Large intestine (tissue), 3 donors: ENCODE measurements around the gene SCGB3A1. TPM values are rescaled to one million over a fixed set of nuclear protein-coding genes. Genes with fewer than 3 reads are reported as not detected.

ENCODE experiments used
- DNase-seq, 2 donors: peaks; one replicate each; pipeline versions ENCODE4 v3.0.0 to v3.0.0-alpha.2; 2013
- H3K27ac ChIP-seq: one replicate; pipeline ENCODE4 v1.5.1; 2013; ENCODE audit warnings: low read length
- H3K27me3 ChIP-seq: 2 replicates; pipeline ENCODE4 v1.6.1; 2013; ENCODE audit warnings: low read length; ENCODE audit not compliant: control insufficient read depth, insufficient read depth
- H3K36me3 ChIP-seq: 2 replicates; pipeline ENCODE4 v1.6.1; 2013; ENCODE audit warnings: low read length; ENCODE audit not compliant: control insufficient read depth, insufficient read depth
- H3K4me1 ChIP-seq: one replicate; pipeline ENCODE4 v1.6.1; 2013; ENCODE audit warnings: low read length; ENCODE audit not compliant: control insufficient read depth, insufficient read depth
- H3K4me3 ChIP-seq: one replicate; pipeline ENCODE4 v1.5.1; 2013; ENCODE audit warnings: low read length
- H3K9me3 ChIP-seq: one replicate; pipeline ENCODE4 v1.6.1; 2013; ENCODE audit warnings: mild to moderate bottlenecking, low read depth, low read length, moderate library complexity; ENCODE audit not compliant: control insufficient read depth
- WGBS: methylation state at CpG from one replicate; pipeline ENCODE4 v1.1.5; 2013; ENCODE audit warnings: low lambda C conversion rate; ENCODE audit not compliant: insufficient coverage; 5-methylcytosine and 5-hydroxymethylcytosine counted together
- polyA plus RNA-seq: library from polyadenylated mRNA; unstranded; fragments of 120-200 nt; gene quantifications from one replicate; pipeline ENCODE4 v1.2.1, GENCODE V29; 2013

SCGB3A1 gene
- polyA plus RNA-seq, 1 donor: 0.25 TPM

- no peaks in the 10 kb centered on the region for H3K27me3 ChIP-seq
- no peaks in the 10 kb centered on the region for H3K4me1 ChIP-seq
- no peaks in the 10 kb centered on the region for H3K9me3 ChIP-seq
- no peak overlapping the region for H3K27ac ChIP-seq
- DNase-seq: no peak
- no peak overlapping the region for H3K4me3 ChIP-seq
- WGBS: no CpG with 5 or more reads among the region's 10 CpGs
- H3K36me3 ChIP-seq: no peaks in the 10 kb centered on the region
Measured at GRCh38 chr5:180625125-180625790, 34.0 kb upstream of the SCGB3A1 start.

GRCh38 chr5:180624587-180624986, 33.3 kb upstream of the SCGB3A1 start:
- Histone ChIP-seq H3K4me3 (no peak overlapping the region), H3K4me1 (no peaks in the 10 kb centered on the region), H3K27ac (no peak overlapping the region), H3K36me3 (no peaks in the 10 kb centered on the region), H3K9me3 (no peaks in the 10 kb centered on the region), H3K27me3 (peaks cover 6% of the 10 kb centered on the region)
- no CpG with 5 or more reads among the region's 5 CpGs for WGBS
- DNase-seq: no peak

- H3K27me3 ChIP-seq: peaks cover 11% of the 10 kb centered on the region
- no peak overlapping the region for H3K4me3 ChIP-seq
- no peaks in the 10 kb centered on the region for H3K36me3 ChIP-seq
- DNase-seq: no peak
- no CpG with 5 or more reads among the region's 15 CpGs for WGBS
- no peaks in the 10 kb centered on the region for H3K9me3 ChIP-seq
- no peak overlapping the region for H3K27ac ChIP-seq
- H3K4me1 ChIP-seq: no peaks in the 10 kb centered on the region
Measured at GRCh38 chr5:180623844-180624243, 32.5 kb upstream of the SCGB3A1 start.

GRCh38 chr5:180623411-180623834, 32.1 kb upstream of the SCGB3A1 start:
- Histone ChIP-seq H3K4me1 (no peaks in the 10 kb centered on the region), H3K4me3 (no peak overlapping the region), H3K36me3 (no peaks in the 10 kb centered on the region), H3K27me3 (peaks cover 14% of the 10 kb centered on the region), H3K27ac (no peak overlapping the region), H3K9me3 (no peaks in the 10 kb centered on the region)
- no peak for DNase-seq
- WGBS: no CpG with 5 or more reads among the region's 10 CpGs

- no CpG with 5 or more reads among the region's 6 CpGs for WGBS
- no peaks in the 10 kb centered on the region for H3K36me3 ChIP-seq
- peaks cover 16% of the 10 kb centered on the region for H3K27me3 ChIP-seq
- no peak for DNase-seq
- no peak overlapping the region for H3K27ac ChIP-seq
- no peaks in the 10 kb centered on the region for H3K4me1 ChIP-seq
- H3K9me3 ChIP-seq: no peaks in the 10 kb centered on the region
- no peak overlapping the region for H3K4me3 ChIP-seq
Measured at GRCh38 chr5:180622910-180623309, 31.6 kb upstream of the SCGB3A1 start.

GRCh38 chr5:180621311-180621710, 30.0 kb upstream of the SCGB3A1 start:
- Histone ChIP-seq H3K9me3 (no peaks in the 10 kb centered on the region), H3K4me3 (no peak overlapping the region), H3K27ac (no peak overlapping the region), H3K36me3 (no peaks in the 10 kb centered on the region), H3K4me1 (no peaks in the 10 kb centered on the region), H3K27me3 (peaks cover 16% of the 10 kb centered on the region)
- no peak for DNase-seq
- no CpG with 5 or more reads among the region's 32 CpGs for WGBS

GRCh38 chr5:180620014-180620413, 28.7 kb upstream of the SCGB3A1 start:
- H3K9me3 ChIP-seq: no peaks in the 10 kb centered on the region
- no CpG with 5 or more reads among the region's 14 CpGs for WGBS
- no peak overlapping the region for H3K27ac ChIP-seq
- H3K4me1 ChIP-seq: no peaks in the 10 kb centered on the region
- H3K4me3 ChIP-seq: no peak overlapping the region
- no peaks in the 10 kb centered on the region for H3K36me3 ChIP-seq
- no peak for DNase-seq
- peaks cover 16% of the 10 kb centered on the region for H3K27me3 ChIP-seq

GRCh38 chr5:180619563-180619915, 28.2 kb upstream of the SCGB3A1 start:
- Histone ChIP-seq H3K27me3 (peaks cover 16% of the 10 kb centered on the region), H3K27ac (no peak overlapping the region), H3K4me1 (no peaks in the 10 kb centered on the region), H3K9me3 (no peaks in the 10 kb centered on the region), H3K4me3 (no peak overlapping the region), H3K36me3 (no peaks in the 10 kb centered on the region)
- no peak for DNase-seq
- no CpG with 5 or more reads among the region's 22 CpGs for WGBS

GRCh38 chr5:180618829-180619562, 27.7 kb upstream of the SCGB3A1 start:
- Histone ChIP-seq H3K9me3 (no peaks in the 10 kb centered on the region), H3K27me3 (peaks cover 16% of the 10 kb centered on the region), H3K4me1 (no peaks in the 10 kb centered on the region), H3K4me3 (no peak overlapping the region), H3K27ac (no peak overlapping the region), H3K36me3 (no peaks in the 10 kb centered on the region)
- WGBS: no CpG with 5 or more reads among the region's 90 CpGs
- DNase-seq: peak; percentile 20 to 39

GRCh38 chr5:180618487-180618828, 27.2 kb upstream of the SCGB3A1 start:
- Histone ChIP-seq H3K27ac (no peak overlapping the region), H3K27me3 (peaks cover 16% of the 10 kb centered on the region), H3K4me1 (no peaks in the 10 kb centered on the region), H3K36me3 (no peaks in the 10 kb centered on the region), H3K4me3 (no peak overlapping the region), H3K9me3 (no peaks in the 10 kb centered on the region)
- WGBS: 40% methylated on average over 1 of the region's 15 CpGs
- DNase-seq: no peak

- Histone ChIP-seq H3K9me3 (no peaks in the 10 kb centered on the region), H3K27me3 (peaks cover 5% of the 10 kb centered on the region), H3K4me3 (no peak overlapping the region), H3K36me3 (no peaks in the 10 kb centered on the region), H3K27ac (no peak overlapping the region), H3K4me1 (no peaks in the 10 kb centered on the region)
- WGBS: no CpG with 5 or more reads among the region's 11 CpGs
- no peak for DNase-seq
Measured at GRCh38 chr5:180613814-180614188, 22.5 kb upstream of the SCGB3A1 start.
